Heart right ventricle (tissue), 16 donors: ENCODE data around the gene GRM7. TPM values are rescaled to one million over a fixed set of nuclear protein-coding genes. Genes with fewer than 3 reads are reported as not detected.

ENCODE experiments used
- ATAC-seq, 8 donors: fragments of 200-7000 bp; cut with Tn5 transposase; one replicate each; pipeline ENCODE4 v1.9.1; 2020; ENCODE audit warnings: mild to moderate bottlenecking in 8 of 8, moderate library complexity in 8 of 8, moderate number of reproducible peaks in 1 of 8
- DNase-seq, 2 donors: peaks; one replicate each; pipeline ENCODE4 v3.0.0-alpha.2; 2020
- H3K27ac ChIP-seq, 10 donors: fragments of 200-600 bp; sonication (generic) in 2 of 10; one replicate each; pipeline versions ENCODE4 v1.5.0 to v1.8.0; 2020 to 2022; ENCODE audit warnings: mild to moderate bottlenecking in 3 of 10
- H3K27me3 ChIP-seq, 7 donors: fragments of 200-600 bp; one replicate each; pipeline ENCODE4 v1.8.0; 2021 to 2022; ENCODE audit warnings: mild to moderate bottlenecking in 2 of 7
- H3K36me3 ChIP-seq, 9 donors: fragments of 200-600 bp; sonication (generic) in 1 of 9; one replicate each; pipeline versions ENCODE4 v1.5.0 to v1.8.0; 2020 to 2022; ENCODE audit warnings: mild to moderate bottlenecking in 2 of 9
- H3K4me1 ChIP-seq, 9 donors: fragments of 200-600 bp; sonication (generic) in 1 of 9; one replicate each; pipeline versions ENCODE4 v1.5.0 to v1.8.0; 2020 to 2022; ENCODE audit warnings: mild to moderate bottlenecking in 4 of 9
- H3K4me3 ChIP-seq, 10 donors: fragments of 200-600 bp; sonication (generic) in 2 of 10; one replicate each; pipeline versions ENCODE4 v1.5.0 to v1.8.0; 2020 to 2022; ENCODE audit warnings: mild to moderate bottlenecking in 7 of 10, moderate library complexity in 2 of 10
- H3K9me3 ChIP-seq, 11 donors: fragments of 200-600 bp in 10 of 11; sonication (generic) in 2 of 11; one replicate each; pipeline versions ENCODE4 v1.5.0 to v1.8.0; 2013 to 2022; ENCODE audit warnings: mild to moderate bottlenecking in 2 of 11, control low read depth in 1 of 11, moderate library complexity in 1 of 11
- CTCF ChIP-seq, 9 donors: fragments of 200-600 bp; sonication (generic) in 2 of 9; IDR thresholded peaks; one replicate each; pipeline versions ENCODE4 v1.5.0 to v1.8.0; 2021 to 2022; ENCODE audit warnings: antibody characterized with exemption in 9 of 9, mild to moderate bottlenecking in 5 of 9, moderate library complexity in 1 of 9
- WGBS, 2 donors: extraction: QIAGEN DNeasy Blood & Tissue Kit; methylation state at CpG; one replicate each; pipeline ENCODE4 v1.1.7; 2013; ENCODE audit warnings: inconsistent platforms in 1 of 2; 5-methylcytosine and 5-hydroxymethylcytosine counted together
- intact Hi-C, 10 donors: fragments of 100-400 bp; cut with DNase I; formaldehyde crosslinking; loops; one replicate each; pipeline versions ENCODE4 v1.11.1 to v1.14.2; 2022
- polyA plus RNA-seq, 2 donors: library from polyadenylated mRNA; stranded (reverse); fragments of 200-250 nt; gene quantifications; one replicate each; pipeline ENCODE4 v1.2.3, GENCODE V29; 2013
- total RNA-seq, 10 donors: library from RNA; stranded (reverse); fragmentation: NEBNext Ultra II Directional in 3 of 10; extraction: Animal tissue kit (Norgen Biotek cat#: 25700) in 3 of 10; gene quantifications; one replicate each; pipeline versions ENCODE4 v1.2.1 to v1.2.4, GENCODE V29; 2021 to 2023
- donor health status: Arrhythmogenic right ventricular cardiomyopathy.
- donor health status: ischemic (EF 13 %, LVEDD 7.1; RV severe dilation, severe dysfunction).
- donor health status: healthy with polysubstance abuse.
- donor health status: DM: no; HTN: yes; CAD: no.
- donor health status: DM: no; HTN: no; CAD: no.
- donor health status: ischemic (EF 25% LVEDD 6.9; RV normal size, moderate dysfunction).
- donor health status: ischemic (EF 25% LVEDD 5.7; RV mildly dilated, moderate dysfunction).
- donor health status: healthy.
- donor health status: DM: yes; HTN: yes; CAD: no.
- donor health status: Ischemic cardiomyopathy.
- donor health status: ischemic (EF 35%, LVEDD 5.7; RV mildly dilated, moderate dysfunction).
- donor health status: nonischemic (EF 11% LVEDD 7.7; RV severe dilation, severe dysfunction).
- donor health status: DM: yes; HTN: yes; CAD: no.
- donor health status: PGD.
- donor health status: ischemic (EF 29% LVEDD 5.4; RV normal size, mild dysfunction).
- donor health status: nonischemic (EF 23%, LVEDD 6.1; RV moderate dilation, normal function).

Gene GRM7
- total and polyA plus RNA-seq, 12 donors, result not detected

- H3K36me3 ChIP-seq, result no peaks in the 10 kb centered on the region
- H3K27ac ChIP-seq, result no peak overlapping the region
- H3K4me3 ChIP-seq, result no peak overlapping the region
- DNase-seq, result no peak
- 85 to 91% methylated on average over 5 of the region's 5 CpGs for WGBS, 2 donors
- no peak for TF ChIP-seq CTCF (IDR thresholded peaks at IDR 0.05)
- ATAC-seq, result no peak
- no peaks in the 10 kb centered on the region for H3K27me3 ChIP-seq
- no peaks in the 10 kb centered on the region for H3K9me3 ChIP-seq
- H3K4me1 ChIP-seq, result no peaks in the 10 kb centered on the region
- intact Hi-C loops, result no loop called here
These were observed 346.2 kb downstream of the GRM7 start for GRCh38 chr3:7207125-7207524.

GRCh38 chr3:7207928-7208327, 347.0 kb downstream of the GRM7 start:
- 68 to 75% methylated on average over 2 of the region's 2 CpGs for WGBS, 2 donors
- TF ChIP-seq CTCF (IDR thresholded peaks at IDR 0.05), result no peak
- intact Hi-C loops, result no loop called here

GRCh38 chr3:7209098-7209497, 348.2 kb downstream of the GRM7 start:
- no peaks in the 10 kb centered on the region for H3K4me1 ChIP-seq
- H3K4me3 ChIP-seq, result no peak overlapping the region
- no peaks in the 10 kb centered on the region for H3K36me3 ChIP-seq
- intact Hi-C loops, result no loop called here
- H3K9me3 ChIP-seq, result no peaks in the 10 kb centered on the region
- H3K27ac ChIP-seq, result no peak overlapping the region
- DNase-seq, result no peak
- no peak for TF ChIP-seq CTCF (IDR thresholded peaks at IDR 0.05)
- no peak for ATAC-seq
- H3K27me3 ChIP-seq, result no peaks in the 10 kb centered on the region

More at GRCh38 chr3:7207928-7208327, 347.0 kb downstream of the GRM7 start:
- H3K4me1 ChIP-seq, result no peaks in the 10 kb centered on the region
- no peaks in the 10 kb centered on the region for H3K9me3 ChIP-seq
- ATAC-seq (no peak), DNase-seq (no peak)
- no peaks in the 10 kb centered on the region for H3K36me3 ChIP-seq
- H3K27ac ChIP-seq, result no peak overlapping the region
- no peak overlapping the region for H3K4me3 ChIP-seq
- no peaks in the 10 kb centered on the region for H3K27me3 ChIP-seq

GRCh38 chr3:7211740-7212139, 350.8 kb downstream of the GRM7 start:
- no peak overlapping the region for H3K4me3 ChIP-seq
- H3K27me3 ChIP-seq, result no peaks in the 10 kb centered on the region
- ATAC-seq, result no peak
- no peak for DNase-seq
- no peaks in the 10 kb centered on the region for H3K36me3 ChIP-seq
- no peak overlapping the region for H3K27ac ChIP-seq
- intact Hi-C loops, result loop anchor here in 1 of 10 donors (5.0 kb wide), 1 partner anchor 1371 kb away; no protein-coding TSS in a partner anchor
- no peak for TF ChIP-seq CTCF (IDR thresholded peaks at IDR 0.05)
- no peaks in the 10 kb centered on the region for H3K9me3 ChIP-seq
- no peaks in the 10 kb centered on the region for H3K4me1 ChIP-seq
- WGBS, 2 donors, result 48 to 60% methylated on average over 5 of the region's 5 CpGs

- no peaks in the 10 kb centered on the region for H3K27me3 ChIP-seq
- no peak for DNase-seq
- intact Hi-C loops, result no loop called here
- H3K4me3 ChIP-seq, result no peak overlapping the region
- H3K4me1 ChIP-seq, result no peaks in the 10 kb centered on the region
- H3K36me3 ChIP-seq, result no peaks in the 10 kb centered on the region
- no peak for ATAC-seq
- 55 to 61% methylated on average over 3 of the region's 3 CpGs for WGBS, 2 donors
- H3K9me3 ChIP-seq, result no peaks in the 10 kb centered on the region
- H3K27ac ChIP-seq, result no peak overlapping the region
- no peak for TF ChIP-seq CTCF (IDR thresholded peaks at IDR 0.05)
These were observed 354.8 kb downstream of the GRM7 start for GRCh38 chr3:7215706-7216105.
